HL-60 (cell line): ENCODE results near the gene SPSB2.

Experiments used
- DNase-seq, 2 experiments: peaks; one replicate each; pipeline ENCODE4 v3.0.0-alpha.2; 2010 to 2020; ENCODE audit warnings: low read depth in 1 of 2, low spot score in 1 of 2
- H3K27ac ChIP-seq: fragments of 250-450 bp; sonication (Bioruptor Pico); replicated peaks from 2 replicates; pipeline ENCODE4 v1.5.1; 2020; ENCODE audit warnings: mild to moderate bottlenecking, moderate library complexity
- H3K27me3 ChIP-seq: fragments of 250-450 bp; sonication (Bioruptor Pico); 2 replicates; pipeline ENCODE4 v1.5.1; 2021; ENCODE audit warnings: mild to moderate bottlenecking, moderate library complexity; ENCODE audit not compliant: insufficient read depth, poor library complexity, severe bottlenecking
- H3K4me3 ChIP-seq: replicated peaks from 2 replicates; pipeline ENCODE4 v1.5.1; 2011; ENCODE audit warnings: mild to moderate bottlenecking, control low read depth, low read length; ENCODE audit not compliant: insufficient read depth
- GABPA ChIP-seq: IDR thresholded peaks from 2 replicates; pipeline ENCODE4 v1.6.1; 2012; ENCODE audit warnings: low read depth
- POLR2AphosphoS5 ChIP-seq: IDR thresholded peaks from 2 replicates; pipeline ENCODE4 v1.6.1; 2012; ENCODE audit warnings: low read depth
- SPI1 ChIP-seq: IDR thresholded peaks from 2 replicates; pipeline ENCODE4 v1.6.1; 2012; ENCODE audit warnings: low read depth, mild to moderate bottlenecking, borderline replicate concordance
- TF ChIP-seq, protein P1 (sequence below): IDR thresholded peaks from 2 replicates; pipeline ENCODE4 v1.6.1; 2012; ENCODE audit warnings: low read depth; ENCODE audit not compliant: insufficient replicate concordance
- TF ChIP-seq, protein P2 (sequence below): IDR thresholded peaks from one replicate; pipeline ENCODE4 v1.5.1; 2011; ENCODE audit warnings: low read length, control low read depth, inconsistent platforms; ENCODE audit not compliant: insufficient read depth

SPSB2 gene

DNA sequence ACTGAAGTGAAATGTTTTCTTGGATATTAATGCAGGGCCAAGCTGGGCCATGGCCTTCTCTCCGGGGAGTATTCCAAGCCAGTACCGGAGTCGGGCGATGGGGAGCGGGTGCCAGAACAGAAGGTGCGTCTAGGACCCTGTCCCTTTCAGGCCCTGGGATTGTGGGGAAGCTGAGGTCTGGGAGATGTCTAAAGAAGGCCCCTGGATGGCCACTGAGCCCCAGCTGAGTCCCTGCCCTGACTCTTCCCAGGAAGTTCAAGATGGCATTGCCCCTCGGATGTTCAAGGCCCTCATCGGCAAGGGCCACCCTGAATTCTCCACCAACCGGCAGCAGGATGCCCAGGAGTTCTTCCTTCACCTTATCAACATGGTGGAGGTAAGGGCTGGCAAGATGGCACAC is 13.0 kb downstream of the SPSB2 start:
- H3K4me3 ChIP-seq, result no peak overlapping the region
- no peak for DNase-seq
- H3K27ac ChIP-seq, result no peak overlapping the region
- no peaks in the 10 kb centered on the region for H3K27me3 ChIP-seq
- TF ChIP-seq SPI1, result no peak
- no peak for TF ChIP-seq GABPA
- TF ChIP-seq, protein P1, sequence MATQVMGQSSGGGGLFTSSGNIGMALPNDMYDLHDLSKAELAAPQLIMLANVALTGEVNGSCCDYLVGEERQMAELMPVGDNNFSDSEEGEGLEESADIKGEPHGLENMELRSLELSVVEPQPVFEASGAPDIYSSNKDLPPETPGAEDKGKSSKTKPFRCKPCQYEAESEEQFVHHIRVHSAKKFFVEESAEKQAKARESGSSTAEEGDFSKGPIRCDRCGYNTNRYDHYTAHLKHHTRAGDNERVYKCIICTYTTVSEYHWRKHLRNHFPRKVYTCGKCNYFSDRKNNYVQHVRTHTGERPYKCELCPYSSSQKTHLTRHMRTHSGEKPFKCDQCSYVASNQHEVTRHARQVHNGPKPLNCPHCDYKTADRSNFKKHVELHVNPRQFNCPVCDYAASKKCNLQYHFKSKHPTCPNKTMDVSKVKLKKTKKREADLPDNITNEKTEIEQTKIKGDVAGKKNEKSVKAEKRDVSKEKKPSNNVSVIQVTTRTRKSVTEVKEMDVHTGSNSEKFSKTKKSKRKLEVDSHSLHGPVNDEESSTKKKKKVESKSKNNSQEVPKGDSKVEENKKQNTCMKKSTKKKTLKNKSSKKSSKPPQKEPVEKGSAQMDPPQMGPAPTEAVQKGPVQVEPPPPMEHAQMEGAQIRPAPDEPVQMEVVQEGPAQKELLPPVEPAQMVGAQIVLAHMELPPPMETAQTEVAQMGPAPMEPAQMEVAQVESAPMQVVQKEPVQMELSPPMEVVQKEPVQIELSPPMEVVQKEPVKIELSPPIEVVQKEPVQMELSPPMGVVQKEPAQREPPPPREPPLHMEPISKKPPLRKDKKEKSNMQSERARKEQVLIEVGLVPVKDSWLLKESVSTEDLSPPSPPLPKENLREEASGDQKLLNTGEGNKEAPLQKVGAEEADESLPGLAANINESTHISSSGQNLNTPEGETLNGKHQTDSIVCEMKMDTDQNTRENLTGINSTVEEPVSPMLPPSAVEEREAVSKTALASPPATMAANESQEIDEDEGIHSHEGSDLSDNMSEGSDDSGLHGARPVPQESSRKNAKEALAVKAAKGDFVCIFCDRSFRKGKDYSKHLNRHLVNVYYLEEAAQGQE, result no peak
- TF ChIP-seq POLR2AphosphoS5, result no peak
- TF ChIP-seq, protein P2, sequence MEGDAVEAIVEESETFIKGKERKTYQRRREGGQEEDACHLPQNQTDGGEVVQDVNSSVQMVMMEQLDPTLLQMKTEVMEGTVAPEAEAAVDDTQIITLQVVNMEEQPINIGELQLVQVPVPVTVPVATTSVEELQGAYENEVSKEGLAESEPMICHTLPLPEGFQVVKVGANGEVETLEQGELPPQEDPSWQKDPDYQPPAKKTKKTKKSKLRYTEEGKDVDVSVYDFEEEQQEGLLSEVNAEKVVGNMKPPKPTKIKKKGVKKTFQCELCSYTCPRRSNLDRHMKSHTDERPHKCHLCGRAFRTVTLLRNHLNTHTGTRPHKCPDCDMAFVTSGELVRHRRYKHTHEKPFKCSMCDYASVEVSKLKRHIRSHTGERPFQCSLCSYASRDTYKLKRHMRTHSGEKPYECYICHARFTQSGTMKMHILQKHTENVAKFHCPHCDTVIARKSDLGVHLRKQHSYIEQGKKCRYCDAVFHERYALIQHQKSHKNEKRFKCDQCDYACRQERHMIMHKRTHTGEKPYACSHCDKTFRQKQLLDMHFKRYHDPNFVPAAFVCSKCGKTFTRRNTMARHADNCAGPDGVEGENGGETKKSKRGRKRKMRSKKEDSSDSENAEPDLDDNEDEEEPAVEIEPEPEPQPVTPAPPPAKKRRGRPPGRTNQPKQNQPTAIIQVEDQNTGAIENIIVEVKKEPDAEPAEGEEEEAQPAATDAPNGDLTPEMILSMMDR, result no peak

DNA sequence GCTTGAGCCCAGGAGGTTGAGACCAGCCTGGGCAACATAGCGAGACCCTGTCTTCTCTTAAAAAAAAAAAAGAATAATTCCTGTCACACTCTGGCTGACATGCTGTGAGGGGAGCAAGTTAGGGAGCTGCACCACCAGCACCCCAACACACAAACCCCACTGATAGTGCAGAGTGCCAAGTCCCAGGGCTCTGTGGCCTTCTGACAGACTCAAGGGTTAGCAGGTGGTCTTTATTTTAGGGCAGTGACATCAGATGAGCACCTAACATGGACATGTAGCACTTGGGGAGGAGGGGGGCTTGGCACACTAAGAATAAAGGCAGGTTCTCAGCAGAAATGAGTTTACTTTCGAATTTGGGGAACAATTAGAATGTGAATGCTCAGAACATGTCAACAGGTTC is 14.3 kb downstream of the SPSB2 start:
- Histone ChIP-seq H3K27ac (no peak overlapping the region), H3K4me3 (no peak overlapping the region), H3K27me3 (no peaks in the 10 kb centered on the region)
- TF ChIP-seq POLR2AphosphoS5 (no peak), GABPA (no peak), SPI1 (no peak)
- TF ChIP-seq, protein P1, result no peak
- TF ChIP-seq, protein P2, result no peak
- no peak for DNase-seq

DNA sequence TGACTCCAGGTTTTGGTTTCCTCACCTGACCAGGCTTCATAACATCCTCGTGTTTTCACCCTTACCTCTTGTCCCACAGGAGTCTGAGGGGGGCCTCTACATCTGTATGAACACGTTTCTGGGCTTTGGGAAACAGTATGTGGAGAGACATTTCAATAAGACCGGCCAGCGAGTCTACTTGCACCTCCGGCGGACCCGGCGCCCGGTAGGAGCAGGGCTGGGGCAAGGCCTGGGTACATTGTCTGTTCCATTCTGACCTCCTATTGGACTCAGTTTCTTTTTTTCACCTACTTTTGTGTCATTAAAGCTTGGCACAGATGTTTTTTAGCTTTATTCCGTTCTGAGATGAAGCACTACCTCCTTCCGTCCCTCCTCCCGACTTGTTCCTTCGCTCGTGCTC is 17.8 kb downstream of the SPSB2 start:
- DNase-seq, result no peak
- H3K27ac ChIP-seq, result no peak overlapping the region
- H3K4me3 ChIP-seq, result no peak overlapping the region
- no peaks in the 10 kb centered on the region for H3K27me3 ChIP-seq
- TF ChIP-seq, protein P2, result no peak
- TF ChIP-seq POLR2AphosphoS5 (no peak), SPI1 (no peak), GABPA (no peak)
- TF ChIP-seq, protein P1, result no peak
